GM23248 (cell line): ENCODE data around the gene SYT1.

Source experiments
- EZH2 ChIP-seq: fragments of 200-600 bp; sonication (generic); IDR thresholded peaks from 2 replicates; pipeline ENCODE4 v1.6.1; 2018; ENCODE audit warnings: antibody characterized with exemption, mild to moderate bottlenecking; ENCODE audit not compliant: insufficient read depth, poor library complexity, severe bottlenecking
- EZH2phosphoT487 ChIP-seq: fragments of 200-600 bp; sonication (generic); IDR thresholded peaks from 2 replicates; pipeline ENCODE4 v1.6.1; 2018; ENCODE audit warnings: antibody characterized with exemption, moderate library complexity, mild to moderate bottlenecking, low read depth; ENCODE audit not compliant: insufficient read depth

DNA sequence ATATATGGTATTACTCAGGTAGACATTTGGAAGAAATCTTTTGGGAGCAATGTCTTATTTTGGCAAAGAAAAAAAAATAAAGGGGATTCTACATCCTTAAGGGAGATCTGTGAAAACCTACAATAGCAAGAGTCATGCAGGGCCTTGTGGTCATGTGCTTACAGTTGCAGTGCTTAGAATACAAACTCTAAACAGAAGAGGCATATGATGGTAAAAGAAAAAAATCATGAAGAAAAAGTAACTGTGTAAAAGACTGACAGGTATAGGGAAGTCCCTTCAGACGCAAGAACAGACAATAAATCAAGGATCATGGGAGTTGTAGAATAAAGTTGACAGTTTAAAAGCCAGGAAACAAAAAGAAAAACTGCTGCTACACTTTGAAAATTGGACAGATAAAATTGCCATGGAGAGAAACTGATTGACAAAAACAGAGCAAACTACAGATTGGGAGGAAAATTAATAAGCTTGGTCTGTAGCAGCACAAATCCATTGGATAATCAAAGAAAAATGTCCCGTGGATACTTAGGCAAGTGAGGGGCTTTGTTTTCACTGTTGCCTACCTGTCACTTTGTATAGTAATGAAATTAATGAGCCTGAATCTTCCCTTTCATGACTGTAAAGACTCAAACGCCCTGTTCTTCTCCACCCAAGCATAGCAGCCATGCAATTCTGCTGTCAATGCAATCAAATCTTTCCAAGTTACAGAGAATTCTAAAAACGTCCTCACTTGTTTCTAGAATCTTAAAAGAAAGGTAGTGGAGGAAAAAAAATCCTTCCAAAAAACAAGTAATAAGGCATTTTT is 402.0 kb downstream of the SYT1 start:
- TF ChIP-seq EZH2phosphoT487 (no peak), EZH2 (no peak)
